Cerebellar cortex (tissue), 1 donor: ENCODE results near the gene TMCO5A.
A peak's percentile ranks its signal among the peaks of the same experiment; 100 is the strongest.

ENCODE experiments used
- DNase-seq: peaks from one replicate; pipeline ENCODE4 v3.0.0-alpha.2; 2015; ENCODE audit warnings: low spot score

TMCO5A gene

GRCh38 chr15:37973856-37974255, 39.4 kb downstream of the TMCO5A start:
- DNase-seq = no peak

- no peak for DNase-seq
Observed at GRCh38 chr15:37978231-37978630, 43.8 kb downstream of the TMCO5A start.

- DNase-seq = no peak
Observed at GRCh38 chr15:37979671-37980409, 45.4 kb downstream of the TMCO5A start.

- DNase-seq = no peak
Observed at GRCh38 chr15:37981201-37981600, 46.8 kb downstream of the TMCO5A start.

- DNase-seq = peak; percentile 35
Observed at GRCh38 chr15:37981775-37982174, 47.3 kb downstream of the TMCO5A start.

- no peak for DNase-seq
Observed at GRCh38 chr15:37984368-37984767, 49.9 kb downstream of the TMCO5A start.

- peak; percentile 78 for DNase-seq
Observed at GRCh38 chr15:37995461-37996347, 61.3 kb downstream of the TMCO5A start.
